ENCODE data around the gene SMG7.

The SMG7 gene

DNA sequence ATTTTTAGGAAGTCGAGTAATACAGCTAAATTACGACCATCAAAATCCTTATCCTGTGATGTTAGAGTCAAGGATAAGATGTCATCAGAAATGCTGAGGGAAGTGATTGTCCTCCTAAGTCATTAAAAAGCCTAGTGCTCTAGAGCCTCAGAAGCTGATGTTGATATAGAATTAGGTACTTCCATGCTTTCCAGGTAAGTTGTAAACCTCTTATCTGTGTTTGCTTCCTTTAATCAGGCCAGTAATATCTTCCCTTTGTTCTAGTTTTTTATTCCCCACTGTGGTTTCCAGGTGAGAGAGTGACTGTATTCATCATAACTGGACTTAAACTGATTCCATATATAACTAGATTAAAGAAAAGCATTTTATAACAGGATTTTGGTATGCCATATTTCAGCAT lies 44.4 kb downstream of the SMG7 start:
- no peak for DNase-seq

DNA sequence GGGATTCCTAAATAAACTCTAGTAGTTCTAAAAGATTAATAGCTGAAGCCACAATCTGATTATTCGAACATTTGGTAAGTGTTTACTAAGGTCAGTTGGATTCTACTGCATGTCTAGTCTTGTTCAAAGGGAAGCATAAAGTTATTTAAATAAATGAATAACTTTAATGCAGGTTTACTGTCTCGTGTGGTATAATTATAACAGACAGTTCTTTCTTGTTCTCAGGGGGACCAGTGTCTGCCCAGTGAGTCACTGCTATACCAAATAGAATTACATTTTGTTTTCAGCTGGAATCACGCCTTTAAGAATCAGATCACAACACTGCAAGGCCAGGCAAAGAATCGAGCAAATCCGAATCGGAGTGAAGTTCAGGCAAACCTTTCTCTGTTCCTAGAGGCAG lies 45.1 kb downstream of the SMG7 start:
- no peak for DNase-seq

DNA sequence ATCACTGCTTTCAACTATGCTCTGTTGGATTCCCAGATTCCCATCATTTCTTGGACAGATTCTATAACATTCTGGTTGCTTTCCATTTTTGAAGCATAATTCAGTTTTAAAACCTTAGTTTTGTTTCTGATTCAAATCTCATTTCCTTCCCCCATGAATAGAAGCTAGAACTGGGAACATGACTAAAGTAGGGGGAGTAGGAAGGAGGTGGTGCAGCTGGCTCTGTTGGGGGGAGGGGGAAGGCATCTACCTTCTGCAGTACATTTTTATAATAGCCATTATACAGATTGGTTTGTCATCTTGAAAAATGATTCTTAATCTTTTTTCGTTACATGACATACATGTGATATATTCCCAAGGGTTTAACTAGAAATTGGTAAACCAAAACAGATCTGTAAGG lies 48.1 kb downstream of the SMG7 start:
- no peak for DNase-seq

DNA sequence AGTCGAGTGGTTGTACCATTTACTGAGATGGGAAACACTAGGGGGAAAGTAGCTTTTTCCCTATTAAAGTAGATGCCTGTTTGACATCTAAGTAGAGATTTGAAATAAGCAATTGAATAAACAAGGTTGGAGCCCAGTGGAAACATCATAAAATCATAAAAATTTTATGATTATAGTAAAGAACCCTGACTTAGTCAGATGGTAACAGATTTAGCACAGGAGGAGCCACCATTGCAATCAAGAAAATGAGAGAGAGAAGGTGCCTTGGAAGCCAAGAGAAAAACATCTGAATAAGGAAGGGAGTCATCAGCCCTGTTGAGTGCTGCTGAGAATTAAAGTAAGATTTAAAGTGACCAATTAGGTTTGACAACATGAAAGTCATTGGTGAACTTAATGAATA lies 49.8 kb downstream of the SMG7 start:
- DNase-seq: no peak

DNA sequence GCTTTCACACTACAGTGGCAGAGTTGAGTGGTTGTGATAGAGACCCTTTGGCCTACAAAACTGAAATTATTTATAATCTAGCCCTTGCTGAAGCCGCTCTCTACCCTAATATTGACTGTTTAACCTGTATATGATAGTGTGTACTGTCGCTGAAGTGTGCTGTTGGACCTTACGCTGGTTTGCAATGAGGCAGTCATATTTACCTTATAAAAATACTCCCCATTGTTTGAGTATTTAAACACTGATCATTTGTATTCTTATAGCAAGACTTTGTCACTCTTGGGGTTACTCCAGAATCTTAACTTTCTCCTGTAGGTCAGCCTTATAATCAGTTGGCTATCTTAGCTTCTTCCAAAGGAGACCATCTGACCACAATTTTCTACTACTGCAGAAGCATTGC lies 56.3 kb downstream of the SMG7 start:
- no peak for DNase-seq

DNA sequence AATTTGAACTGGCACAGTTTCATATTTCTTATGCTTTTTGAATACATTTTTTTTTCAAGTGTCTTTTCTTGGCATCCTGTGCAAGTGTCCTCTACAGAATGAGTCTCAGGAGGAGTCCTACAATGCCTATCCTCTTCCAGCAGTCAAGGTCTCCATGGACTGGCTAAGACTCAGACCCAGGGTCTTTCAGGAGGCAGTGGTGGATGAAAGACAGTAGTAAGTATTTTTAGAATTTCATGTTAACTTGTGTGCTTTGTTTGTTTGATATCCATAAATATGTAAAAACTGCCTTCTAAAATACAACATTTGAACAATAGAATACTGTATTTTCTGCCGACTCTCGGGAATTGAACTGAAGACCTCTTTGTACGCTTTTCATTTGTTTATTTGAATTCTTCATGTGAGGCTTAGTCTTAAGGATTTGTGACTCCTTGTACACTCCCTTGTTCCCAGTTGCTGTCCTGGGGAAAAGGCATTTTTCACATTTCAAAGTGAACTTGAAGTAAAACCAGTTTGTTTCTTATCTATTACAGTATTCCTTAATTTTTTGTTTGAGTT lies 61.4 kb downstream of the SMG7 start:
- peak; percentile 40 for DNase-seq

DNA sequence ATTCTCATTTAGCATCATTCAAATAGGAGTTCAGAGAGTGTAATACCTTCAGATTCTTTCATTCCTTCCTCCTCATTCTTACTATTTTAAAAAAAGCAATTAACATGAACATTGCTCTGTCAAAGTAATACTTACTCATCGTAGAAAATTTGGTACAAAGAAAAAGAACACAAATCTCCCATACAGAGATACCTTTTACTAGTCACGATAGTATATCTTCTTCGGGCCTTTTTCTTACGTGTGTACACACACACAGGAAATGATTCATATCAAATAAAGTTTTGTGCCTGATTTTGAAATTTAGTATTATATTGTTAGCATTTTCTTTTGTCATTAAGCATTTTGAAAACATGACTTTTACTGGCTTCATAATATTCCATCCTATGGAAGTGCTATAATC lies 65.1 kb downstream of the SMG7 start:
- no peak for DNase-seq

DNA sequence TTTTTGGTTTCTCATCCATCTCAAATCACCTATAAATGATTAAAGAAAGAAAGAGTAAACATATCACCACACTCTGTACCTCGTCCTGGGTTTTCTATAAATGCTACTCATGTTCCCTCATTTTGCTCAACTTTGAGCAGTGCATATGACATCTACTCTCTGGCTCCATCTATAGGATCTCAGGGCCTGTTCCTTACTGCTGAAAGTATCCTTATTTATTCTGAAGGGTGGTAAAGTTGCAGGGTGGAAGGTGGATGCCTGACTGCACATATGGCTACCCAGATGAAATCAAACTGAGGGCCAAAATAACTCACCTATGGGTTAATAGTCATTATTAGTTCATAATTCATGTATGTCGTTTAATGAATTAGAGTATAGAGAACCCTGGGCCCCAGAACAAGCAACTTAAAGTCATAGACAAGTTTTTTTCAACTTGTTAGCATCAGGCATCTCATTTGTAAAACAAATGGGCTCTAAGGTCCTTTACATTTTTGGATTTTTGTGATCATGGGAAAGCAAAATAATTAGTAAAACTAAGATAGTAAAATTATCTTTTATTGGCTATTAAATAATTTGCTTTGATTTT lies 71.4 kb downstream of the SMG7 start:
- peak; percentile 39 for DNase-seq

DNA sequence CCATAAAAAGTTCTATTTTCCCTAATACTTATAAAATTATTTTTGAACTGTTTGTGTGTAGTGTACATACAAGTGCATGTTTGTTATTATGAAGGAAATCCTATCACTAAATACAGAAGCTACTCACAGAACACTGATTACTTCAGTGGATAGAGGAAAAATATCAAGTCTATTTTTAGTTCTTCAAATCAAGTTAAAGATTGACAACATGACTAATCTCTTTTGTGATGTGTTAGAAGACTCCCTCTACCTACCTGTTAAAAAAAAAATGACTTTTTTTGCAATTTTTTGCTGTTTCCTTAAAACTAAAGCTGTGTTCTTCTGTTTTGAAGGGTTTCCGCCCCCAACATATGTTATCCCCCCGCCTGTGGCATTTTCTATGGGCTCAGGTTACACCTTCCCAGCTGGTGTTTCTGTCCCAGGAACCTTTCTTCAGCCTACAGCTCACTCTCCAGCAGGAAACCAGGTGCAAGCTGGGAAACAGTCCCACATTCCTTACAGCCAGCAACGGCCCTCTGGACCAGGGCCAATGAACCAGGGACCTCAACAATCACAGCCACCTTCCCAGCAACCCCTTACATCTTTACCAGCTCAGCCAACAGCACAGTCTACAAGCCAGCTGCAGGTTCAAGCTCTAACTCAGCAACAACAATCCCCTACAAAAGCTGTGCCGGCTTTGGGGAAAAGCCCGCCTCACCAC lies 72.4 kb downstream of the SMG7 start:
- DNase-seq: no peak

DNA sequence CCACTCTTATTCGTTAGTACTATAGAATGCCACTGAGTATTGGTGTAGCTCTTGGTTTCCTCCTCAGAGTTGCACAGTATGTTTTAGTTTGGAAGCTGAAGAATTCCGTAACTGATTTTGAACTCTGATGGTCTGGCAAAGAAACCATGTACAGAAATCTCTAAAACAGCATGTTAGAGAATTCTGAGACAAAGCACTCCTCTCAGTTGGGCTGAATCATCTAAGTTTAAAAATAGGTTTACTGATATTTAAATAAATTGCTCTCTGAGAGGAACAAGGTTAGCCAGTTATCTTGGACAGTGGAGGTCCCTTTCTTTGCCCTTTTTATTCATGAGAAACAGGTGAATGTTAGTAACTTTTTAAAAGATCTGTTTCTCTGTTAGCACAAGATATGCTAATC lies 74.1 kb downstream of the SMG7 start:
- DNase-seq: no peak

DNA sequence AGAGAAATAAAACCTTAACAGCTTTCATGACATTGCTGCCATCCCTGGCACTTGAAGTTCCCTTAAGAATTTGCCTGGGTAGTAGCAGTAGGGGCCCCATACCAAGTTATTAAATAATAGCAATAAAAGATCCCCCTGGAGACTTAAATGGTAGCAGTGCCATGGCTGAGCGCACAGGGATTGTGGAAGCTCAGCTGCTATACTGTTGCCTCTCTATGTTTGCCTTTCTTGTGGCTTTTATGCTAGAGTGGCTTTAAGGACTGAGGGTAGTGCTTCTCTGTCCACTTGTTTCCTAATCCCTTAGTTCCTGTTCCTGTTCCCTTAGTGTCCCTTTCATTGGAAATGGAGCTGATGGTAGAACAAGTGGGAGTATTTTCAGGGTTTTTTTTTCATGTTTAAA lies 75.8 kb downstream of the SMG7 start:
- DNase-seq: no peak

DNA sequence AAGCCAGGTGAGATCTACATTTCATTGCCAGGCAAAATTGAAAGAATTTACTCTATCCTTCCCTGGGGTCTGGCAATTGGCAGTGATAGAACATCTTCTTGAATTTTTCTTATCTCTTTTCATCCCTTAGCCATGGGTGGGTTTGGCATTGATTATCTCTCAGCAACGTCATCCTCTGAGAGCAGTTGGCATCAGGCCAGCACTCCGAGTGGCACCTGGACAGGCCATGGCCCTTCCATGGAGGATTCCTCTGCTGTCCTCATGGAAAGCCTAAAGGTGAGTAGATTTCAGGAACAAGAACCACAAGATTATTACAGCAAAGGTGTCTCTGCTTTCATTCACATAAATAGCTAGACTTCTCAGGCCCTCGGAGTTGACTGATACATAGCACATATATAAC lies 78.6 kb downstream of the SMG7 start:
- no peak for DNase-seq

DNA sequence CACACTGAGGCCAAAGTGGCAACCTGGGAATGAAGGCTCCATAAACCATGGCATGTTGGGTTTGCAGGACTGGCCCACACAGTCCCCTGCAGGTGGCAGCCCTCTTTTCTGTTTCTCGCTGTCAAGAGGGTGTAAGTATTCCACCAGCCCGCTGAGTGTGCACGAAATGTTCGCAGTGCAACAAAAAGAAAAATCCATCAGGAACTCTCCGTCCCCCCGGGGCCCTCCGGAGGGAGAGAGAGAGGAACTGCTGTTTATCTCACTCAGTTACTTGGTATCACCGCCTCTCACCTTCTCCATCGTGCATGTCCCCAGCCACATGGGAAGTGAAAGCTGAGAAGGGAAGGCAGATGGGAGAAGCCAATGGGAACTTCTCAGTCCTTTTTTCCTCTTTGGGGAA lies 79.6 kb downstream of the SMG7 start:
- no peak for DNase-seq

DNA sequence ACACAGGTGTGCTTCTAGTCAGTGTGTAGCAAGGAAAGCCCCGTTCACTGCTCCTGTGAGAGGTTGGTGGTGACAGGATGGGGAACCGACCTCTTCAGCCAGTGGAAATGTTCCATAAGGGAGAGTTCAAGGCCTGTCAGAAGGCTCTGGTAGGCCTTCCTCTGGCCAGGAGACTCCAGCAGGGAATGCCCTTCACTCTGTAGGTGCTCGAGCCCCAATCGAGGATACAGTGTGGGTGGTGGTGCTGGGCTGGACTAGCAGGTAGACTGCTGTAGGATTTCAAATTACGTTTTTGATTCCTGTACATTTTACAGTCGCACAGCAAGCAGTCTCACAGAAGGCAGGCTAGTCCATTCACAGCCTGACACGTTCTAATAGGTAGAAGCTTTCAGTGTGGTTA lies 80.1 kb downstream of the SMG7 start:
- no peak for DNase-seq

DNA sequence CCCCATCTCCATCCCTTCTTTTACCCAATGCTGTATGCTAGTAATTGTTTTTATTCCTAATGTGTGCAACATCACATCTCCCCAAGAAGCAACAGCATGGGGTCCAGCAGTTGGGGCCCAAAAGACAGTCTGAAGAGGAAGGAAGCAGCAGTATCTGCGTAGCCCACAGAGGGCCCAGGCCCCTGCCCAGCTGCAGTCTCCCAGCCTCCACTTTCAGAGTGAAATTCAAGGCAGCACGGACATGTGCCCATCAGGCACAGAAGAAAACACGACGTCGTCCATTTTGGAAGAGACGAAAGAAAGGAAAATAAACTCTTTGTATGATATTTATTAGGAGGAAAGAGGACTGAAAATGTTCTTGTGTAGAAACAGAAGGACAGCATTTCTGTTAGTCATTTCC lies 80.6 kb downstream of the SMG7 start:
- no peak for DNase-seq

DNA sequence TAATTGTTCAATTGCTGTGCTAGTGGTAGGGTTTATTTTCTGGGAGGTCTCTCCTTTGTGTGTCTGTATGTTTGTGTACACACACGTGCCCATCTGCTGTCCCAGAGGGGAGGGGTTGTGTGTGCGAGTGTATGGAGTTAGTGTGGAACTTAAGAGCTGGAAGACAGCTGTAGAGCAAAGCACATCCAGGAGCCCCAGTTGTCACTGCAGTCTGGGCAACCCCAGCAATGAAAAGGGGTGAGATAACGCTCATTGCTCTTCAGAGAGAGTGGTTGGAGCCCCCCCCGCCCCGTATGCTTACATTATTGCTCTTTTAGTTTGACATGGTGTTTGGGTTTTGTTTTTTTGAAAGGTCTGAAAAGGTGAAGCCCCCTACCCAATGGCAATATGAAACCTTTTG lies 81.0 kb downstream of the SMG7 start:
- DNase-seq: no peak

DNA sequence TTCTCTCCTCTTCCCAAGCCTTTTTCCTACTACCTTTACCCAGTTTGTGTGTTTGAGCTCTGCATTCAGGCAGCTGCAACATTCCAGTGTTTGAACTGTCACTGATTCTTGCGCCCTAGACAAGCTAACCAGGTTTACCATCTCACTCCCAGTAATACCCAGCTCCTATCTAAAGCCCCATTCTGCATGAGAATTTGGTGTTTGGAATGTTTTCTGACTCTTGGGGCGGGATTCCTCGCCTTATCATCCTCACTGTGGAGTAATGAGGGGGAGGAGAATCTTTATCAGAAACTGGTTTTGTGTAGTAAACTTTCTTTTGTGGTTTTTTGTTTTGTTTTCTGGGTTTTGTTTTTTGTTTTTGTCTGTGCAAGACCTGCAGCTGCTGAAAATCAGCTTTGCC lies 81.5 kb downstream of the SMG7 start:
- DNase-seq: no peak

DNA sequence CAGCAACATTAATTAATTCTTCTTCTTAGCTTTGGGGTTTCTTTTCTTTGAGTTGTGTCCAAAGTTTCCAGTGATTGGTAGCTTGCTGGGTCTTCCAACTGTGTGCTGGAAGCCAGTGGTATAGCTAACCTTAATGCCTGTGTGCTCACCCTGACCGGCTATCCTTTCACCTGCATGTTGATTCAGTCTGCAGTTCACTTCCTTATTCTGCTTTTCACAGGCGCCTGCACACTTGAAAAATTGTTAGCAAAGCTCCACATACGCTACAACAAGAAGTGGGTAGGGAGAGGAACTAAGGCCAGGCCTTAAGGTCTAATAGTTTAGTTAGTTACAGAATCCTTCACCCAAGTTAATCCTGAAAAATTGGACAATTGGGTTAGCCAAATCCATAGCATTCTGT lies 82.3 kb downstream of the SMG7 start:
- DNase-seq: no peak

DNA sequence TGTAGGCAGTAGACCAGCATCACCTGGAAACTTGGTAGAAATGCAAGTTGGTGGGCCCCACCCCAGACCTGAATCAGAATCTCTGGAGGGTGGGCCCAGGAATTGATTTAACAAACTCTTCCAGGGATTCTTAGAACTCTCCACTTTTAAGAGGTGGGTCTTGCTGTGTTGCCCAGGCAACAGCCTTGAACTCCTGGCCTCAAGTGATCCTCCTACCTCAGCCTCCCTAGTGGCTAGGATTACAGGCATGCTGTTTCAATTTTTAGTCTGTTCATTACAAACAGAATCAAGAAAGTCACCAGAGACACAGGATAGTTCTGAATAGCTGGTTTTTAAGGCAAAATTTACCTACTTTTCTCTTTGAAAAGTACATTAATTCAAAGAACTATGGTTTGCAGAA lies 86.8 kb downstream of the SMG7 start:
- no peak for DNase-seq

DNA sequence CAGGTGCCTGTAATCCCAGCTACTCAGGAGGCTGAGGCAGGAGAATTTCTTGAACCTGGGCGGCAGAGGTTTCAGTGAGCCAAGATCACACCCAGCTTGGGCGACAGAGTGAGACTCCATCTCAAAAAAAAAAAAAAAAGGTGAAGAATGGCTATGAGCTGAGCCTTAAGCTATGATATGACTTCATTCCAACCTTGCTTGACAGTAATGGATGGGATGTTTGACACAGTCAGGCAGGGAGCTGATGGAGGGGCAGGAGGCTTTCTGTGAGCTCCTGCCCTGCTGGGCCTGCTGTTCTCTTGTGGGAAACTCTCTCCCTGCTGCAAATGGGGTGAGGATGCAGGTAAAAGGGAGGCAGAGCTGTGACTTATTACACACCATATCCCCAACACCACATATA lies 90.4 kb downstream of the SMG7 start:
- DNase-seq: no peak

DNA sequence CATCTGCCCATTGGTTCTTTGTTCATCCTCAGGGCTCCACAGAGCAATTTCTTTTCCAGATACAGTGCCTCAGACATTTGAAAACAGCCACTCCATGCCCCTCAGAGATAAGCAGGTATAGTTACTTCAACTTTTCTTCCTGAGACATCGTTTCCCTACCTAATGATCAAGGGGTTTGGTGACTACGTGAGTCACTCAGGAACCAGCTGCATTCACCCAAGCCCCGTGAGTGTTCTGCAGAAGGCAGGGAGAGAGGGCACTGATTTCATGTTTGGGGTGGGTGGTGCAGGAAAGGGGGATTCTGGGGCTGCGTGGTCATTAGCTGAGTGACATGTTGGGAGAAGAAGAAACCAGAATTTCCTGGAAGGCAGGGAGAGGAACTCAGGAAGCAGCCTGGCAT lies 93.0 kb downstream of the SMG7 start:
- no peak for DNase-seq

DNA sequence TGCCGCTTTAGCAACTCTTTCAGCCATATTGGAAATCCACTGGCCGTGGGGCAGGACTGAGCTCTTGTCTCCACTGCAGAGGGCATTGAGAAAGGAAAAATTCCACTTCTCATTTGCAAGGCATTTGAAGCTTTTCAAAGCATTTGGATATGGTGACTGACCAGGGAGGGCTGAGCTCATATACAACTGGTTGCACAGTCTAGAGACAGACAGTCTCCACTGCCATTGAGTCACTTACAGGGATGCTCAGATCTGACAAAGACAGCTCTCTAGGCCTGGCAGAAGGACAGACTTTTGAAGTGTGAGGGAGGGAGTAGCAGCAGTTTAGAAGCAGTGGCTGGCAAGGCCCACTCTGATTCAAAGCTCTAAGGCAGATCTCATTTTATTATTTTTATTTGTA lies 93.7 kb downstream of the SMG7 start:
- DNase-seq: no peak

DNA sequence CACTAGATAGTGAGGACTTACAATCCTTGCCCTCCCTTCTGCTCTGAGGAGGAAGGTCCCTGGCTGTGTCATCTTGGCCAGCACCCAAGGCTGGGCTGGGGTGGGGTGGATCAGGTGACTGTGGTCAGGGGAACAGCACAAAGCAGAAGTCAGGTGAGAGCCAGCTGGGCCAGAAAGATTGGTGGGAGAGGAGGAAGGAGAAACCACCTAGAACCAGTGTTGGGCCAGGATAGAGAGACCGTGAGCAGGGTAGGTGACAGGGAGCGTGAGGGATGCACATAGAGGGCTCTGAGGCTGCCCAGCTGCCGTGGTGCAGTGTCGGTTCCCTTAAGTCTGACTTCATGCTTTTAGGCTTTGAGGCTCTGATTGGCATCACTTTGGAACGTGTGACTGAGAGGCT lies 95.3 kb downstream of the SMG7 start:
- no peak for DNase-seq

DNA sequence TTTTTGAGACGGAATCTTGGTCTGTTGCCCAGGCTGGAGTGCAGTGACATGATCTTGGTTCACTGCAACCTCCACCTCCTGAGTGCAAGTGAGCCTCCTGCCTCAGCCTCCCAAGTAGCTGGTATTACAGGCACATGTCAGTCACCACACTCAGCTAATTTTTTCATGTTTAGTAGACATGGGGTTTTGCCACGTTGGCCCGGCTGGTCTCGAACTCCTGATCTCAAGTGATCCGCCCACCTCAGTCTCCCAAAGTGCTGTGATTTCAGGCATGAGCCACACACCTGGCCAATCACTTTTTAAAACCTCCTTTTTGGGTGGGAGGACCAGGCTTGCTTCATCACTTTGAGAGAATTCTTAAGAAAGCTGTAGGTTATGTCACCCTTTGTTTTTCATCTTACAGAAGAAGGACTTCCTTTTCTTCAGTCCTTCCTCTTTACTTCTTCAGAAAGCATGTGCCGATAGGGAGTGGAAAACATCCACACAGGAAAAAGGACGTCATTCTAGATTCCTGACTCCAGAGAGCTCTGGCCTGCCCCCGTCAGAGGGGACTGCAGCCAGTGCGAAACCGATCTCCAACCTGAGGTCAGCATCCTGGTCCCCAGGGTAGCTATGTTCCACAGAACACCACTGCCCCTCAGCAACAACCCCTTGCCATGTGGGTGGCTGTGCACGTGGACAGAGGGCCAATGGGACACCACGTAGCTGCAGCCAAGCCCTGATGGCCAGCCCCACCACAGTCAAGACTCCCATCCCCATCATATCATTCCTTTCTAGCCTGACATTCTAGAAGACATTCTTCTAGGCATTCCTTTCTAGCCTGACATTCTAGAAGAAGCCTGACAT lies 96.1 kb downstream of the SMG7 start:
- DNase-seq: no peak

All from NCI-H1048 (cell line).